GM19238 (cell line): ENCODE data around the gene NT5C3B.
"Not testable (repeated sequence)": the region's sequence is repeated elsewhere in the genome, so short reads cannot be mapped to it uniquely, and the experiment has no call there.

Source experiments
- DNase-seq: peaks from one replicate; pipeline ENCODE4 v3.0.0; 2011; ENCODE audit warnings: low spot score; ENCODE audit not compliant: insufficient read length

Gene NT5C3B

GRCh38 chr17:41785091-41785858 lies 50.8 kb downstream of the NT5C3B start:
- no peak for DNase-seq

DNA sequence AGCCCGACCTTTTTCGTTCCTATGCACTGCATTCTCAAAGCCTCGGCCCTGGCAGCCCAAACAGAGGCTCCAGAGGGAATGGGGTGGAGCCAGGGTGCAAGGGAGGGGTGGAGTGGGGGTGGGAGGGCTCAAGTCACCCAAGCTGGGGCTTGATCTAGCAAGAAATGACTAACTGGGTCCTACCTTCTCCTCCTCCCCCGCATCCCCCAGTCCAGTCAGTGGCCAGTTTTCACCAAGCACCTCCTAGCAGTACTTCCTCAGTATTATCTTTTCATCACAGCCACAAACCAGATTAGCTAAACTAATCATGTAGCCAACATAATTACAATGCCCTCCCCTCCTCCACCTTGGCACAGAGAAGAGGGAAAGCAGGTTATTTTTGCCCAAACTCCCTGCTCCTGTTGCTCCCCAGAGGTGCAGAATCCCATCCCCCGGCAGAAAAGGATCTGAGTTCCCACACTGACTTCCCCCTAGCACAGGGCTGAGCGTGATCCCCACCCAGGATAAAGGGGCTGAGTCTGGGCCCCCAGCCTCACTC lies 51.8 kb downstream of the NT5C3B start:
- no peak for DNase-seq

- DNase-seq, result no peak
Measured at GRCh38 chr17:41782142-41782541, 53.9 kb downstream of the NT5C3B start.

DNA sequence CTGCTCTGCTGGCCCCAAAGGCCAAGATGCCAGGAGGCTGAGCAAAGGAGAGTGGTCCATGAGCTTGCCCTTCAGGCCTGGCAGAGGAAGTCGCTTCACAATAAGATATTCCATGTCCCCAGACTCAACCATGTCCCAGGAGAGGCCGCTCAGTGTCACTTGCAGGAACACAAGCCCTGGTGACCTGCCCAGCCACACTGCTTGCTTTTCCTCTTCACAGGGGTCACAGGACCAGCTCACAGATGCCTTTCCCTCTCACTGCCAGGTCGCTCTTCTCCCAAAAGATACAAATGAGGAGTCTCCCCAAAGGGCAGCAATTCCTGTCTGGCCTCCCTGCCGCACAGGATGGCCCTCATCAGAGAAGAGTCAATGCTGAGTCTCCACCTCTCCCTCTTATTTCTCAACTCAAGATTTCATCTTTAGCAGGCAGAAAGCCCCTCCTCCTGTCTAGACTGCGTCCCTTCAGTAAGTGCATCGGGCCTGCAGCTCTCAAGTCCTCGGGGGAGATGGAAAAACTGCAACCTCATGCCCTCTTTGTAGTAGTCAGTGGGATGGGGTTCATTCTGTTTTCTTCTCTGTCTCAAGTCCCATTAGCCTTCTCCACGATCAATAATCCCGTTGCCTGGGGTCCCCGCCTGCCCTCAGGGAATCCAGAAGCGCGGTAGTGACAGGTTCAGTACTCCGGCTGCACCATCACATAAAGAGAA lies 54.5 kb downstream of the NT5C3B start:
- DNase-seq, result no peak

GRCh38 chr17:41779954-41780353 lies 56.1 kb downstream of the NT5C3B start:
- no peak for DNase-seq

GRCh38 chr17:41777574-41778188 lies 58.4 kb downstream of the NT5C3B start:
- no peak for DNase-seq

DNA sequence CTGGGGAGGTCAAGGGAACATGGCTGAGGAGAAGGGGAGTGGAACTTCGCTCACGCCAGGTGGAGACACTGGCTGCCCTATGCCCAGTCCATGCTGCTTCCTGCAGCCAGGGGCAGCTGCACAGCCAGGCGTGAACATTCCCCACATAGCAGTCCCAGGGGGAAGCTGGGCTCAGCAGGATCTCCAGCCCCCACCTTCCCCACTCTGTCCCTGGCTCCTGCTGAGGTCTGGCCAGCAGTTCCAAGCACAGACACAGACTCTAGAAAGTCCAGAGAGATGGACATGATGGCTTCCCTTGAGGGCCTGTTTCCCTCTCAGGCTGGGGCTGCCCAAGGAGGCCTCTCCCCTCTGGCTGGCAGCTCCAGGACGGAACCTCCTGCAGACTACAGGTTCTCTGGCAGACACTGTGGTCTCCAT lies 58.9 kb downstream of the NT5C3B start:
- DNase-seq, result no peak

- DNase-seq, result not testable (repeated sequence)
Measured at GRCh38 chr17:41776262-41776900, 59.7 kb downstream of the NT5C3B start.

- no peak for DNase-seq
Measured at GRCh38 chr17:41775394-41776226, 60.4 kb downstream of the NT5C3B start.
